BJ (cell line): Measurements from ENCODE around the gene BMP2K. TPM values are rescaled to one million over a fixed set of nuclear protein-coding genes. Genes with fewer than 3 reads are reported as not detected.

ENCODE experiments used
- CTCF ChIA-PET: fragments of 350-600 bp; formaldehyde crosslinking; extraction: SDS; loops from one replicate; lab custom pipeline; 2021; ENCODE audit warnings: antibody characterized with exemption, inconsistent platforms; lab: Yijun Ruan, JAX
- POLR2A ChIA-PET: fragments of 300-600 bp; sonication (Branson Sonifier 250); formaldehyde crosslinking; extraction: SDS; loops from one replicate; lab custom pipeline; 2021; ENCODE audit warnings: antibody characterized with exemption; lab: Charles Lee
- DNase-seq: peaks from one replicate; pipeline ENCODE4 v3.0.0-alpha.2; 2011; ENCODE audit warnings: low read depth
- H3K27me3 ChIP-seq: 2 replicates; pipeline ENCODE4 v1.6.0; 2011; ENCODE audit warnings: low read length; ENCODE audit not compliant: control insufficient read depth, insufficient read depth
- H3K36me3 ChIP-seq: 2 replicates; pipeline ENCODE4 v1.5.1; 2011; ENCODE audit warnings: low read length; ENCODE audit not compliant: control insufficient read depth, insufficient read depth
- H3K4me3 ChIP-seq: 2 replicates; pipeline ENCODE4 v1.5.1; 2011; ENCODE audit warnings: low read depth, mild to moderate bottlenecking, control low read depth, low read length
- CTCF ChIP-seq: IDR thresholded peaks from 2 replicates; pipeline ENCODE4 v1.5.1; 2011; ENCODE audit warnings: low read depth, mild to moderate bottlenecking, control low read depth, inconsistent platforms, low read length, moderate library complexity; ENCODE audit not compliant: insufficient read depth
- polyA plus RNA-seq: library from polyadenylated mRNA; depleted of rRNA; stranded (reverse); fragments of >200 nt; gene quantifications from 2 replicates; pipeline ENCODE4 v1.2.3, GENCODE V29; 2011

Gene BMP2K
- polyA plus RNA-seq, 1 experiment, result 19.3 TPM

- no peak for DNase-seq
- CTCF ChIA-PET, result no interaction called here
- Histone ChIP-seq H3K27me3 (no peaks in the 10 kb centered on the region), H3K36me3 (no peaks in the 10 kb centered on the region), H3K4me3 (no peak overlapping the region)
- POLR2A ChIA-PET, result no interaction called here
- no peak for TF ChIP-seq CTCF
These were observed 39.1 kb upstream of the BMP2K start for GRCh38 chr4:78737035-78737434.

DNA sequence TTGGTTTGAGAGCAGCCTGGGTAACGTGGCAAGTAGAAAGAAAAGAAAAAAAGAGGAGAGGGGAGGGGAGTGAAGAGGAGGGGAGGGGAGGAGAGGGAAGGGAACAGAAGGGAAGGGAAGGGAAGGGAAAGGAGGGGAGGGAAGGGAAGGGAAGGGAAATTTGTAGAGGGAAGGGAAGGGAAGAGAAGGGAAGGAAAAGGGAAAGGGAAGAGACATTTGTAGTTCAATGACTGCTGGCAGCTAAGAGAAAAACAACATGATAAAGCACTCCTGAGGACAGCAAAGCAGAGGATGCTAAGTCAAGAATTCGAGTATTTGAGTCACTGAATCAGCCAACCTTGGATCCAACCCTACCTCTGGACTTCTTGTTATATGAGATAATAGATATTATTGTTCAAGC is 38.2 kb upstream of the BMP2K start:
- no peaks in the 10 kb centered on the region for H3K36me3 ChIP-seq
- TF ChIP-seq CTCF, result no peak
- DNase-seq, result no peak
- ChIA-PET POLR2A (no interaction called here), CTCF (interaction anchor here (0.6 to 0.9 kb wide), 2 partner anchors 8 to 79 kb away, joined by 3 to 5 read pairs; no protein-coding TSS in a partner anchor)
- H3K27me3 ChIP-seq, result no peaks in the 10 kb centered on the region
- no peak overlapping the region for H3K4me3 ChIP-seq

DNA sequence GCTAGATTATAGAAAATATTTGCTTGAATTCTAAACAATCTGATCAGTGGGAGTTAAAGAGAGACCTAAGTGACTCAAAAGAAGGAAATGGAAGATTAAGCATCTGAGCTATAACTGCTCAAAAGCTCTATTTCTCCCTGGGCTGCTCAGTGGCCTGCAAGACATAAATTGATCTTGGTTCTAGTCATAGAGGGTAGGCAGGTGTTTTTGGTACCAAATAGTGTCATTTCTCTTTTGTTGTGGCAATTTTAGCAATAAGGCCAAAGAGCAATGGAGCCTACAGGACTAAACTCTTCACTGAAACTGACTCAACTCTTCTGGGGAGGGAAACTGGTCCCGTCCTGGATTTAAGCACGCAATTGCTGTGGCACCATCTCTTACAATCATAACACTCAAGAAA is 33.9 kb upstream of the BMP2K start:
- TF ChIP-seq CTCF, result no peak
- POLR2A ChIA-PET, result no interaction called here
- CTCF ChIA-PET, result interaction anchor here (0.6 to 1.4 kb wide), 3 partner anchors 9 to 97 kb away, joined by 3 to 5 read pairs (median 5); no protein-coding TSS in a partner anchor
- Histone ChIP-seq H3K27me3 (no peaks in the 10 kb centered on the region), H3K36me3 (no peaks in the 10 kb centered on the region), H3K4me3 (no peak overlapping the region)
- no peak for DNase-seq

GRCh38 chr4:78747475-78747922 is 28.7 kb upstream of the BMP2K start:
- ChIA-PET CTCF (interaction anchor here (1.0 kb wide), 1 partner anchor 135 kb away, joined by 5 read pairs; no protein-coding TSS in a partner anchor), POLR2A (interaction anchor here (0.6 kb wide), 1 partner anchor 29 kb away, joined by 13 read pairs; the partner anchor contains the start of gene BMP2K)
- H3K27me3 ChIP-seq, result no peaks in the 10 kb centered on the region
- H3K36me3 ChIP-seq, result no peaks in the 10 kb centered on the region
- no peak for TF ChIP-seq CTCF
- H3K4me3 ChIP-seq, result no peak overlapping the region
- peak; percentile 65 for DNase-seq

- Histone ChIP-seq H3K27me3 (no peaks in the 10 kb centered on the region), H3K4me3 (no peak overlapping the region), H3K36me3 (no peaks in the 10 kb centered on the region)
- ChIA-PET POLR2A (no interaction called here), CTCF (no interaction called here)
- TF ChIP-seq CTCF, result no peak
- no peak for DNase-seq
These were observed 27.8 kb upstream of the BMP2K start for GRCh38 chr4:78748381-78748780.
